HG02938 (cell line): ENCODE measurements around the gene OSER1.
"Not testable (repeated sequence)": the region's sequence is repeated elsewhere in the genome, so short reads cannot be mapped to it uniquely, and the experiment has no call there.

Experiments used
- ATAC-seq: cut with Tn5 transposase; IDR thresholded peaks from one replicate; pipeline ENCODE4 v1.9.1; 2021; ENCODE audit warnings: mild to moderate bottlenecking, moderate library complexity; ENCODE audit not compliant: unreplicated experiment

OSER1 gene

DNA sequence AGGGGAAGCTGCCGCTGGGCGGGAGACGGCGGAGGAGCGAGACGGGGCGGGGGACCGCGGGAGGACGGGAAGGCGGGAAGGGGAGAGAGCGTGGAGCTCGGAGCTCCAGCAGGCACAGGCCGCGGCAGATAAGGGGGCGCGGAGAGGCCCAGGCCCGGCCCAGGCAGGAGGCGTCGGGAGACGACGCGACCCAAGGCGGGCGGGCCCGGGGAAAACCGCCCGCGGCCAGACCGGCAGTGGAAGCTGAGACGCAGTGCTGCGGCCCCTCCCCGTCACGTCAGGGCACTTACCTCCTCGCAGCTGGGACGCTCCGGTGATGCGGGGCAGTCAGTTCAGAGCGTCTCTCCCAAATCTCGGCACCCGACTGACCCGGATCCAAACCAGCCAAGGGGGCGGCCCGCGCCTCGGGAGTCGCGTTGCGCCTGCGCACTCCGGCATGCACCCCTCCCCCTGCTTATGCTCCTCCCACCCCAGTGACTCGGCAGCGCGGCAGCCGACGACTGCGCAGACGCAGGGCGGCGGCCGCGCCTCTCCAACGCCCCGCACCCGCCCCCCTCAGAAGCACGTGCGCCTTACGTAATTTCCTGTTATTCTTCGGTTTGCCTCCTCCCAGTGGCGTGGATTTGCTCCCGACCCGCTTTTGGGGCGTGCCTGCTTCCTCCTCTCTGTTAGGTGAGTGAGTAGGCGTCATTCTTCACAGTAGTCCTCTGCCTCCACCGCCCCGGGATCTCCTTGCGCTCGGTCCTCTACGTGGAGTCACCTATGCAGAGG, at the start of gene OSER1:
OSER1 (minus strand) TSS at position 366 of the 771 bp plus-strand sequence. CDS start 3,814 bp downstream, outside the sequence.
- peak; percentile 76 for ATAC-seq

DNA sequence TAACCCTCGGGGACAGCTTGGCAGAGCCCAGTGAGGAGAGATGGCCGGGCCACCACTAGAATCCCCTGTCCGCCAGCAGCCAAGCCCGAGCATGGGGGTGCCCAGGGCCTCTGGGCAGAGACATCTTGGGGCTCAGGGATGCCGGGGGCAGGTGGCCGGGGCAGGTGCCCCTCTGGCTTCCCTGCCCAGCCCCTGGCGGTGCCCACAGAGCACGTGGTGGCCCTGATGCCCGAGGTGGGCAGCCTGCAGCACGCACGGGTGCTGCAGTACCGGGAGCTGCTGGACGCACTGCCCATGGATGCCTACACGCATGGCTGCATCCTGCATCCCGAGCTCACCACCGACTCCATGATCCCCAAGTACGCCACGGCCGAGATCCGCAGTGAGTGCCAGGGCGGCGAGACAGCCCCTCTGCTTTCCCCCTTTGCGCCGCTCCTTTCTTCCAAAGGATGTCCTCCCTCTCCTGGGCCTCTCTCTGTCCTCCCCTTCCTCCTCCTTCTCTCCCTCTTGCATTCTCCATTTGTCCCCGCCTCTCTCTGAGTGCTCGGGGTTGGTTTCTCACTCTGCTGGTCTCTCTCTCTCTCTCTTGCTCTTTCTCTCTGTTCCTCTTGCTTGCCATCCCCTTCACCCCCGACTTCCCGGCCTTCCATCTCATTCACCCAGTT, 47.8 kb upstream of the OSER1 start:
- ATAC-seq = no peak

DNA sequence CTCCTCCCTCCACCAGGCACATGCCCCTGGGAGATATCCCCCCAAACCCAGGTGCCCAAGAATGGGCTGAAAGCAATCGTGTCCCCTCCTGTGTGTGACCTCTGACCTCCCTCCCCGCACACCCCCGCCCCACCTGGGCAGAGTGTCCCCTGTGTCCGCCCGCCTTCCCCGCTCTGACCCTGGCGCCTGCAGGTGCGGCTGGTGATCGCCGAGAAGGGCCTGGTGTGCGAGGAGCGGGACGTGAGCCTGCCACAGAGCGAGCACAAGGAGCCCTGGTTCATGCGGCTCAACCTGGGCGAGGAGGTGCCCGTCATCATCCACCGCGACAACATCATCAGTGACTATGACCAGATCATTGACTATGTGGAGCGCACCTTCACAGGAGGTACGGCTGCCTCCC, 46.4 kb upstream of the OSER1 start:
- no peak for ATAC-seq

DNA sequence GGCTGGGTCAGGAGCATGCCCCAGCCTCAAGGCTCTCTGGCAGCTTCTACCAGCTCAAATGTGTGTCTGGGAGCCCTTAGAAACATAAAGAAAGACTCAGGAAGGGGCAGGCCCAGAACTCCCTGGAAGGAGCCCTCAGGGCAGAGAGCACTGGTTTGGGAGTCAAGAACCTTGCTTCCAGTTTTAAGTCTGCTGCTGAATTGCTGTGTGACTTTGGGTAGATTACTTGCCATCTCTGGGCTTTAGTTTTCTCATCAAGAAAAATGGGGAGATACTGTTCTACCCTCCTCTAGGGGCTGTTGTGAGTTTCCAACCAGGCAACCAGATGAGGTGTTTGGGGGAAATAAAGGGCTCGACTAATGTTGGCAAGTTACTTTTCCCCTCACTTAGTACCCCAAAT, 45.4 kb upstream of the OSER1 start:
- ATAC-seq = no peak

DNA sequence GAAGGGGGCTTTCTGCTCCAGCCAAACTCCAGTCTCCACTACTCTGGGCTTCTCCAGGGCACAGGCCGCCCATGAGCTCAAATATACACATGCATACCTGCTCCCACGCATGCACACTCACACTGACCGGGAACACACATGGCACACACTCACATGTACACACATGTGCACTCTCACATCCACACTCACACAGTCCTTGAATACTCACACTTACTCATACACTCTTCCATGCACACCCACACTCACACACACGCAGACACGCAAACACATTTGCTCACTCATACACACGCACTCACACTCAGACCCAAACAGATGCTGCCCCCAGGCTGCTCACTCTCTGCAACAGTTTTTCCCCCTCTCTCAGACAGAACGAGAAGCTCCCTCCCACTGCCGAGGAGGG, 43.5 kb upstream of the OSER1 start:
- no peak for ATAC-seq

DNA sequence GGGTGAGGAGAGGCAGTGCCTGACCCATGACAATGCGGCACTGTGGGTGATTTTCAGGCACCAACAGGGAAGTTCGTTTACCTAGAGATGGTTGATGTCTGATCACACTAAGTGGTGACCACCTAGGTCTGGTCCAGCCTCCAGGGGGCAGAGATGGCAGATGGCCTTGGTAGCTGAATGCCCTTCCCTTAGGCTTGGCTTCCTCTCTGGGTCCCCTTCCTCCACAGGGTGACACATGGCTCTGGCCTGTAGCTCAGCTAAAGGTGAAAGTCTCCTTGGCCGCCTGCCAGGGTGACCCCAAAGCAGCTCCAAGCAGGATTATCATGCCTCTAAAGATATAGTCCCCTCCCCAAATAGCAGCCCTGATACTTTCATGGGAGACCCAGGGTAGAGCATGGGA, 43.0 kb upstream of the OSER1 start:
- ATAC-seq = no peak

DNA sequence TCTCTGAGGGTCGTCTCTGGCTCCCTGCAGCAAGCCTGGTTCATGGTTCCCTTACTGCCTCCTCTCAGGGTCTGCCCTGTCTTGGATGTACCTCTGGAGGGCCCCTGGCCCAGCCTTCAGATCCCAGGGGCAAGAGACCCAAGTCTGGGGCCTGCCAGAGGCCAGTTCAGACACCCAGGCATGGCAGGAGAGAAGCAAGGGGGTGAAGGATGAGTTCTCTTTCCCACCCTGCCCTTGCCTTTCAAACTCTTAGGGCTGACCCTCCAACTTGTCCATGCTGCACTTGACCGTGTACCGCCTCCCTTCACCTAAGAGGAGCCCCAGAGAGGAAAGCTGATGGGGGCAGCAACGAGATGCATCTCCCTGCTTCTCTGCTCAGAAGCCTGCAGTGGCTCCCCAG, 40.7 kb upstream of the OSER1 start:
- no peak for ATAC-seq

DNA sequence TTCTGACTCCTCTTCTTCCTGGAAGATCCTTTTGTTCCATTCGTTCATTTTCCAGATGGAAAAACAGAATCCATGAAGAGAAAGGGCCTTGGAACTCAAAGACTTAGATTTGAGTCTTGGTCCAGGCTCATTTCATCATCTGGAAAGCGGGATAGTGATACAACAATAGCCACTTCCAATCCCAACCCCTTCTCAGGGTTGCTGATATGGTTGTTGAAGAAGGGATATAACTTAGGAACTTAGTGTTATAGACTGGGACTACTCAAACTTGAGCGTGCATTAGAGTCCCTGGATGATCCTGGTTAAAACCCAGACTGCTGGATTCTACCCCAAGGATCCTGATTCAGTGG, 37.8 kb upstream of the OSER1 start:
- no peak for ATAC-seq

DNA sequence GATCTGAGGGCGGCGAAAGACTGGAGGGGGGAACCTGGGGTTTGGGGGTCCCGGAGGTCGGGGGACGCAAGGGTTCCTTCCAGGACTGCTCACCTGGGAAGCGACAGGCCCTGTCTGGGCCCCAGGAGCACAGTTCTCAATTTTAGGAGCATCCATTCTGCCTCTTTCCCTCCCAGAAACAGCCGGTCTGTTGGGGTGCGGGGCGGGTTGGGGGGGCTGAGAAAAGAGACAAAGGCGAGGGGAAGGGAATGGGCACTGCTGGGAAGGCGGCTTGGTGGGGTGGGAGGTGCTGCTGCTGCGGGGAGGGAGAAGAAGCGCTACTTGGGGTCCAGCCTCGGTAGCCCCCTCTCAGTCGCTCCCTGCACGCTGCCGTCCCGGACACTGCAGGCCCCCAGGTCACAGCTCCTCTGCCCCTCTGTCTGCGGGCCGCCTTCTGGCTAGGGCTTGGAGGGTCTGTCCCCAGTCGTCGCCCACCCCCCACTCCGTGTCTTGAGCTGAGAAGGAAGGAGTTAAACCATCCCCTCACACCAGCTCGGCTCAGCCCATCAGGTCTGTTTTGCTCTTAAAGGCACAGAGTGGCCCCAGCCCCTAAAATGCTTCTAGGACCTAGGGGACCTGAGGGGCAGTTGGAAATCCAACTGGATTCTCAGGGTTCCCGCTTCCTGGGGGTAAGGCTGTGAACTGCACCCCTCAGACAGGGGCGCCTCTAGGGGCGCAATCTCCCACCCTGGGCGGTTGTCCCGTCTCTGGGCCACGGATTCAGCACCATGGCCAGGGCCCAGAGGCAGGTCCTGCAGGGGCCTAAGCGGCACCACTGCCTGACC, 37.2 kb upstream of the OSER1 start:
- no peak for ATAC-seq

DNA sequence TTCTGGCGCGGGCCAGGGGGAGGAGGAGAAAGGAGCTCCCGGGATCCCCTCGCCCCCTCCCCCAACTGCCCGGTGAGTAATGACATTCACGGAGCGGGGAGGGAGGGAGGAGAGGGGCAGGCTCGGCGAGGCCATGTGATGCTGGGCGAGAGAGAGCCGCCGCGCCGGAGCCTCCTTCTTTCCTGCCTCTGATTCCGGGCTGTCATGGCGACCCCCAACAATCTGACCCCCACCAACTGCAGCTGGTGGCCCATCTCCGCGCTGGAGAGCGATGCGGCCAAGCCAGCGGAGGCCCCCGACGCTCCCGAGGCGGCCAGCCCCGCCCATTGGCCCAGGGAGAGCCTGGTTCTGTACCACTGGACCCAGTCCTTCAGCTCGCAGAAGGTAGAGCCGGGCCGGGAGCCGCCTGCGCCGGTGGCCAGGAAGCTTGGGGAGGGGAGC, 36.6 kb upstream of the OSER1 start, which contains the start of gene GDAP1L1:
GDAP1L1 (plus strand) TSS at position 178 of the 441 bp plus-strand sequence; CDS start at position 205, 27 bp downstream.
- ATAC-seq = no peak

DNA sequence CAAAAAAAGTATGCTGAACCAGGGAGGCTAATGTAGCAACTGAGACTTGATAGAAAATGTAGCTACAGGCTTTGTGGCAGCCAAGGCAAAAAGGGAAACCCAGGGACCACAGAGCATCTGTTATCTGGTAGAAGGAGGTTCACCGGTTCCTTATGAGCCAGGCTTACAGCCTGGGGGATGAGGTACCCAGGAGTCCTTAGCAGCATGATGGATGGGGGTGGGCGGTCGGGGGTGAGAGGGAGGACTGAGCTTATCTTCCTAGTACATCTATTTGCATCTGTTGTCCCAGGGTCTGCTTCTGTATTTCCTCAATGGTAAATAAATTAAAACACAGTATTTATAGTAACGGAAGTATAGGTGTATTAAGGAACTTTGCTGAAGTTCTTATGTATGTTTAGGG, 35.4 kb upstream of the OSER1 start:
- ATAC-seq = no peak

DNA sequence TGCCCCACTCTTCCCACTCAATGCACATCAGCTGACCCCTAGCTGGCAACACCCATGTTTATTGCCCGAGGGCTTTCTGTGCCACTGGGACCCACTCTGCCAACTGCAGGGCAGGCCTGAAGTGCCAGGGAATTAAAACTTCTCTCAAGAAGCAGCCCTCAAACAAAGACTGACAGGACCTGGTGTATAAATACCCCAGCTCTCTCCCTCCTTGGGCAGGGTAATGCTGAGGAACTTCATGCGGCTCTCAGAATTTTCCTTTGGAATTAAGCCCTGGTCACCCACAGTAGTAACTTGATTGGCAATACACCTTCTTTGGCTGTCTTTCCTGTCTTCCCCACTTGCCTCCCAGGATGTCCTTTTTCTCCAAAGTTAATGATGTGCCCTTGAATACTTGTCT, 31.2 kb upstream of the OSER1 start:
- ATAC-seq = no peak

DNA sequence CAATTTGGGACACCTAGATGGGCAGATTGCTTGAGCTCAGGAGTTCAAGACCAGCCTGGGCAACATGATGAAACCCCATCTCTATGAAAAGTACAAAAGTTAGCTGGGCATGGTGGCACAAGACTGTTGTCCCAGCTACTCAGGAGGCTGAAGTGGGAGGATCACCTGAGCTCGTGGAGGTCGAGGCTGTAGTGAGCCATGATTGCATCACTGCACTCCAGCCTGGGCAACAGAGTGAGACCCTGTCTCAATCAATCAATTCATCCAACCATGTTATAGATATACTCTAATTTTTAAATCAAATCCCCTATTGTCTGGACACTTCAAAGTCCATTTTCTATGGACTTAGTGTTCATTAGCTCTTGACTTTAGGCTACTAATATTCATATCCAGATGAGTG, 26.3 kb upstream of the OSER1 start:
- not testable (repeated sequence) for ATAC-seq

DNA sequence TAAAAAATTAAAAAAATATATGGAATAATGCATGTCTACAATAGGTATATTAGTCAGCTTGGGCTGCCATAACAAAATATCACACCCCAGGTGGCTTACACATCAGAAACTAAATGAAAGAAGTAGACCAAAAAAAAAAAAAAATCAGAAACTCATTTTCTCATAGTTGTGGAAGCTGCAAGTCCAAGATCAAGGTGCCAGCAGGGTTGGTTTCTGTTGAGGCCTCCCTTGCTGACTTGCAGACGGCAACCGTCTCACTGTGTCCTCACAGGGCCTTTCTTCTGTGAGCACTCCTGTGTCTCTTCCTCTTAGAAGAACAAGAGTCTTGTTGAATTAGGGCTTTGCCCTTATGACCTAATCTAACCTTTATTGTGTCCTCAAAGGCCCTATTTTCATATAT, 25.1 kb upstream of the OSER1 start:
- no peak for ATAC-seq

DNA sequence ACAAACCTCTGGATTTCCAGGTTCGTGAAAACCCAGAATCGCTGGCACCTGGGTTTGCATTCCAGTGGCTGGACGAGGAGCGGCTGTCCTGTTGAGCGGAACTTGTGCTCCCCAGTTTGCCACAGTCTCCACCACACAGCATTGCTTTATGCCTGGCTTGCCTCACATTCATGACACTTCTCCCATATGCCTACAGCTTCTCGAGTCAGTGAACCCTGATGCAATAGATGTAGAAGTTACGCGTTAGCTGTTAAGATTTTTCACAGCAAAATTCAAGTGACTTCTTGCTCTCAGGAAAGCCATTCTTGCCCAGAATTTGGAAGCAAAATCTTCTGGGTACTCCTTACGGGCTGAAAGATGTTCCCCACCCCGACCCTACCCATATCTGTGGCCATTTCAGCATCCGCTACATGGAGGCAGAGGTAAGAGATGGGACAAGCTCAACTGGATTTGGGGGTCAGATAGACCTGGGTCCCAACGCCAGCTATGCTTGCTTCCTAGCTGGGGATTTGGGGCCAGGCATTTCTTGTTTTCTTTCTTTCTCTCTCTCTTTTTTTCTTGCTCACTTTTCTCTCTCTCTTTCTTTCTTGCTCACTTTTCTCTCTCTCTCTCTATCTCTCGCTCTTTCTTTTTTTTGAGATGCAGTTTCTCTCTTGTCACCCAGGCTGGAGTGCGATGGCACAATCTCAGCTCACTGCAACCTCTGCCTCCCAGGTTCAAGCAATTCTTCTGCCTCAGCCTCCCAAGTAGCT, 24.2 kb upstream of the OSER1 start:
- ATAC-seq = no peak

DNA sequence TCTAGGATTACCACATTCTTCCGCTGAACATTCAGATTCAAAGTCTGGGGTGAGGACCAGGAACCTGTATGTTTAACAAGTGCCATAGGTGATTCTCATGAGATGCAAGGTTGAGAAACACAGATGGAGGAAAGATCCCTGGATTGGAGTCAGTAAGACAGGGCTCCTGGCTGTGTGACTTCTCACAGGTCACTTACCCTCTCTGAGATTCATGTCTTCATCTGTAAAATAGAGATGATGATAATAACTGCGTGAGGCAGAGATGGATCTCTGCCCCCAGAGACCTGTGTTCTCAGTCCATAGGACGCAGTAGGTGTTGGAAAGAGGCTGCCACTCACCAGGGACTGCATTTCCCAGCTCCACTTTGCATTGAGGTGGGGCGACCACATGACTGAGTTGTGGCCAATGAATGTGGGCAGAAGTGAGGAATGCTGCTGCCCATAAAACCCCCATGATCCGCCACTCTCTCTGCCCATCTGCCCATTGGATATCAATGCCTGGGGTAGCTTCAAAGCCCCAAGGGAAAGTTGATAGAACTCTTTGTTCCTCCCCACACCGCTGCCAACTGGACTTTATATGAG, 23.0 kb upstream of the OSER1 start:
- ATAC-seq = no peak

DNA sequence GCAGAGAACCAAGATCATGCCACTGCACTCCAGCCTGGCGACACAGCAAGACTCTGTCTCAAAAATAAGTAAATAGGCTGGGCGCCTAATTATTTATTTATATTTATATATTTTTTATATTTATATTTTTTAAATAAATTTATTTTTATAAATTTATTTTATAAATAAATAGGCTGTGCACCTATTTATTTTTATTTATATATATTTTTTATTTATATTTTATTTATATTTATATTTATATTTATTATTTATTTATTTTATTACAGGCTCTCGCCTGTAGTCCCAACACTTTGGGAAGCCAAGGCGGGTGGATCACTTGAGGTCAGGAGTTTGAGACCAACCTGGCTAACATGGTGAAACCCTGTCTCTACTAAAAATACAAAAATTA, 21.9 kb upstream of the OSER1 start:
- ATAC-seq = not testable (repeated sequence)

DNA sequence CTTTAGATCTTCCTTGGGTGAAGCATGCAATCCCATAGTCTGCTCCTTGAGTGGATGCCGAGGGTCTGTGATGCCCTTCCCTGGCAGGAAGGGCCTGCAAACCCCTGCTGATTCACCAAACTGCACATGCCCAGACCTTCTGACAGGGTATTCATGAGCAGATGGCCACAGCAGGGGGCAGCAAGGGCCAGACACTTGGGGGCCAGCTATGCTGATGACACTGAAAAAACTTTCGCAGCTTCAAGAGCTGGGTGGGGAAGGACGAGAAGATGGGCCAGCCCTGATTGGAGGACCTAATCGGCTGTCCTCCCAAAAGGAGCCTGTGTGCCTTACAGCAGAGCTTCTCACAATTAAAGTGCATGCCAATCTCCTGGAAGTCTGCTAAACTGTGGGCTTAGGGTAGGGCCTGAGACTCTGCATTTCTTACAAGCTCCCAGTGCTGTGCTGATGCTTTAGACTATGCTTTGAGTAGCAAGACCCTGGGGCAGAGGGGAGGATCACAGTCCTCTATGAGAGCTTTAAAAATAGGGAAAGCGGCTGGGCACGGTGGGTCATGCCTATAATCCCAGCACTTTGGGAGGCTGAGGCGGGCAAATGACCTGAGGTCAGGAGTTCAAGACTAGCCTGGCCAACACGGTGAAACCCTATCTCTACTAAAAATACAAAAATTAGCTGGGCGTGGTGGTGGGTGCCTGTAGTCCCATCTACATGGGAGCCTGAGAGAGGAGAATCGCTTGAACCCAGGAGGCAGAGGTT, 21.3 kb upstream of the OSER1 start:
- ATAC-seq = no peak

DNA sequence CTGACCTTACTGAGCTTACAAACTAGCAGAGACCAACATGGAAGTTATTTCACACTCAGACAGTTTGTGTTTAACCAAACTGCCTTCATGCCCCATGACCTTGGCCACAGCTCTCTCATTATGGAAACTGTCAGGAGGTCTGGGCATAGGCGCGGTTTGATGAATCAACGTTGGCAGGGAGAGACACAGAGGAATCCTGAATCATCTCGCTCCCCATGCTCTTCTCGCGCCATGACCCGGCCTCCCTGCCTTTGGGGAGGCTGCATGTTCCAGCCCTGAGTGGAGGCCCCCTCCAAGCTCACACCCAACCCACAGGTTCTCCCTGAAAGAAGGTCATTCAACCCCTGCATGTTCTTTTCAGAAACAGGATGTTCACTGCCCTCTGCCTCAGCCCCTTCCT, 20.6 kb upstream of the OSER1 start:
- ATAC-seq = no peak
